HT1080 (cell line): ENCODE data around the gene GRIK2. TPM values are rescaled to one million over a fixed set of nuclear protein-coding genes. Genes with fewer than 3 reads are reported as not detected.
A peak's percentile ranks its signal among the peaks of the same experiment; 100 is the strongest.

ENCODE experiments used
- DNase-seq: peaks from one replicate; pipeline ENCODE4 v3.0.0-alpha.2; 2015; ENCODE audit warnings: low read depth
- total RNA-seq: library from RNA; depleted of rRNA; stranded (reverse); fragments of >200 nt; shearing (Covaris generic); gene quantifications from 2 replicates; pipeline ENCODE4 v1.2.3, GENCODE V29; 2014

The GRIK2 gene
- total RNA-seq, 1 experiment from 2014 or later = not detected

- no peak for DNase-seq
These were observed 318.0 kb downstream of the GRIK2 start for GRCh38 chr6:101711518-101711917.

GRCh38 chr6:101716387-101716786, 322.9 kb downstream of the GRIK2 start:
- DNase-seq = no peak

- DNase-seq = no peak
These were observed 323.3 kb downstream of the GRIK2 start for GRCh38 chr6:101716810-101717209.

GRCh38 chr6:101719521-101719920, 326.0 kb downstream of the GRIK2 start:
- DNase-seq = no peak

GRCh38 chr6:101722471-101722870, 329.0 kb downstream of the GRIK2 start:
- no peak for DNase-seq

GRCh38 chr6:101722991-101723579, 329.6 kb downstream of the GRIK2 start:
- DNase-seq = peak; percentile 79

GRCh38 chr6:101728388-101728787, 334.9 kb downstream of the GRIK2 start:
- no peak for DNase-seq

- no peak for DNase-seq
These were observed 335.4 kb downstream of the GRIK2 start for GRCh38 chr6:101728956-101729355.

GRCh38 chr6:101730954-101731353, 337.4 kb downstream of the GRIK2 start:
- peak; percentile 11 for DNase-seq

- DNase-seq = no peak
These were observed 340.4 kb downstream of the GRIK2 start for GRCh38 chr6:101733899-101734298.

GRCh38 chr6:101738481-101738880, 345.0 kb downstream of the GRIK2 start:
- no peak for DNase-seq

GRCh38 chr6:101740631-101741030, 347.1 kb downstream of the GRIK2 start:
- DNase-seq = no peak

- DNase-seq = no peak
These were observed 348.1 kb downstream of the GRIK2 start for GRCh38 chr6:101741474-101742171.

GRCh38 chr6:101747160-101747559, 353.7 kb downstream of the GRIK2 start:
- no peak for DNase-seq

- DNase-seq = no peak
These were observed 354.2 kb downstream of the GRIK2 start for GRCh38 chr6:101747716-101748115.

GRCh38 chr6:101755931-101756330, 362.4 kb downstream of the GRIK2 start:
- DNase-seq = no peak

- DNase-seq = no peak
These were observed 364.9 kb downstream of the GRIK2 start for GRCh38 chr6:101758368-101758767.

GRCh38 chr6:101760843-101761621, 367.5 kb downstream of the GRIK2 start:
- DNase-seq = peak; percentile 3

GRCh38 chr6:101762851-101763250, 369.3 kb downstream of the GRIK2 start:
- DNase-seq = no peak

GRCh38 chr6:101765281-101765680, 371.8 kb downstream of the GRIK2 start:
- no peak for DNase-seq

GRCh38 chr6:101770116-101770515, 376.6 kb downstream of the GRIK2 start:
- DNase-seq = no peak

GRCh38 chr6:101776919-101777350, 383.4 kb downstream of the GRIK2 start:
- DNase-seq = no peak
